ENCODE results near the gene FNDC8. TPM values are rescaled to one million over a fixed set of nuclear protein-coding genes. Genes with fewer than 3 reads are reported as not detected.

Gene FNDC8
- total RNA-seq, 4 donors from 2014 or later: not detected

GRCh38 chr17:35159940-35160339 lies 38.5 kb downstream of the FNDC8 start:
- Histone ChIP-seq H3K4me3 (no peak overlapping the region), H3K27ac (replicated peaks in 1 of 4) (no peak overlapping the region), H3K4me1 (no peaks in the 10 kb centered on the region), H3K36me3 (peaks cover 0 to 60% (median 0%) of the 10 kb centered on the region in 4 donors), H3K27me3 (peaks cover 0 to 8% (median 0%) of the 10 kb centered on the region in 4 donors), H3K9me3 (no peaks in the 10 kb centered on the region)
- TF ChIP-seq, protein P1, sequence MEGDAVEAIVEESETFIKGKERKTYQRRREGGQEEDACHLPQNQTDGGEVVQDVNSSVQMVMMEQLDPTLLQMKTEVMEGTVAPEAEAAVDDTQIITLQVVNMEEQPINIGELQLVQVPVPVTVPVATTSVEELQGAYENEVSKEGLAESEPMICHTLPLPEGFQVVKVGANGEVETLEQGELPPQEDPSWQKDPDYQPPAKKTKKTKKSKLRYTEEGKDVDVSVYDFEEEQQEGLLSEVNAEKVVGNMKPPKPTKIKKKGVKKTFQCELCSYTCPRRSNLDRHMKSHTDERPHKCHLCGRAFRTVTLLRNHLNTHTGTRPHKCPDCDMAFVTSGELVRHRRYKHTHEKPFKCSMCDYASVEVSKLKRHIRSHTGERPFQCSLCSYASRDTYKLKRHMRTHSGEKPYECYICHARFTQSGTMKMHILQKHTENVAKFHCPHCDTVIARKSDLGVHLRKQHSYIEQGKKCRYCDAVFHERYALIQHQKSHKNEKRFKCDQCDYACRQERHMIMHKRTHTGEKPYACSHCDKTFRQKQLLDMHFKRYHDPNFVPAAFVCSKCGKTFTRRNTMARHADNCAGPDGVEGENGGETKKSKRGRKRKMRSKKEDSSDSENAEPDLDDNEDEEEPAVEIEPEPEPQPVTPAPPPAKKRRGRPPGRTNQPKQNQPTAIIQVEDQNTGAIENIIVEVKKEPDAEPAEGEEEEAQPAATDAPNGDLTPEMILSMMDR (IDR thresholded peaks at IDR 0.05): no peak
- intact Hi-C loops (cut with DNase I): loop anchor here (10.0 kb wide), 1 partner anchor 55 kb away; no protein-coding TSS in a partner anchor
- WGBS: 84% methylated on average over 2 of the region's 2 CpGs
- no peak for DNase-seq (ENCODE audit: extremely low spot score)

DNA sequence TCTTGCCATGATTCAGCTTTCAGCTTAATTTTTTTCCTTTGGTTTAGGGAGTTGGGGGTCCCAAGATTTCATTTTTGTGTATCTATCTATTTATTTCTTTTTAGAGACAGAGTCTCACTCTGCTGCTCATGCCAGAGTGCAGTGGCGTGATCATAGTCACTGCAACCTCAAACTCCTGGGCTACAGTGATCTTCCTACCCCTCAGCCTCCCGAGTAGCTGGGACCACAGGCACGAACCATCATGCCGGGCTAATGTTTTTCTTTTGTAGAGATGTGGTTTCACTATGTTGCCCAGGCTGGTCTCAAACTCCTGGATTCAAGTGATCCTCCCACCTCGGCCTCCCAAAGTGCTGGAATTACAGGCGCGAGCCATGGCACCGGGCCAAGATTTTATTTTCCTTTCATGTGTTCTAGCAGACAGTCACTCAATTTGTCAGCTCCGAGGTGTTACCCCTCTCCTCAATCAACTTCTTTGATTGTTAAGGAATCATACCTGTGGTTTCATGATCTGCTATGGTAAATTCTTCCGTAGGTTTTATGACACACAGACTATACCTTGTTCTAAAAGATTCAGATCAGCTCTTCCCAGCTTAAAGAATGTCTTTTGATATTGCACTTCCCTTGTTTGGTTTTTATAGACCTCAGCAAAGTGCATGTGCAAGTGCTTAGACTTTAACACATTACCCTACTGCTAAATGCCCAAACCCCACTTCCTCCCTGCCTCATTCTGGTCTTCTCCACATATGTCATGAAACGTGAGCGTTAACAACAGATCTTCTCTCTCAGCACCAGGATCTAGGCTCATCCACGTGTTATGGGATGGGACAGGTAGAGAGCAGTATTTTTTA lies 39.2 kb downstream of the FNDC8 start:
- no peaks in the 10 kb centered on the region for H3K9me3 ChIP-seq
- peaks cover 0 to 56% (median 0%) of the 10 kb centered on the region in 4 donors for H3K36me3 ChIP-seq
- DNase-seq (ENCODE audit: extremely low spot score): no peak
- H3K4me3 ChIP-seq: no peak overlapping the region
- H3K27ac ChIP-seq (replicated peaks in 1 of 4): no peak overlapping the region
- TF ChIP-seq EP300 (IDR thresholded peaks at IDR 0.05): no peak
- intact Hi-C loops (cut with DNase I): no loop called here
- peaks cover 0 to 10% (median 0%) of the 10 kb centered on the region in 4 donors for H3K27me3 ChIP-seq
- H3K4me1 ChIP-seq: no peaks in the 10 kb centered on the region
- 81% methylated on average over 13 of the region's 13 CpGs for WGBS

- Histone ChIP-seq H3K36me3 (peaks cover 0 to 55% (median 0%) of the 10 kb centered on the region in 4 donors), H3K27ac (replicated peaks in 1 of 4) (no peak overlapping the region), H3K27me3 (peaks cover 0 to 12% (median 0%) of the 10 kb centered on the region in 4 donors), H3K4me1 (no peaks in the 10 kb centered on the region), H3K9me3 (no peaks in the 10 kb centered on the region), H3K4me3 (no peak overlapping the region)
- intact Hi-C loops (cut with DNase I): no loop called here
- WGBS: 67% methylated on average over 3 of the region's 3 CpGs
- TF ChIP-seq POLR2AphosphoS5 (IDR thresholded peaks at IDR 0.05): no peak
- TF ChIP-seq POLR2A (IDR thresholded peaks at IDR 0.05; ENCODE audit: low read depth): no peak
- TF ChIP-seq EP300 (IDR thresholded peaks at IDR 0.05): no peak
- TF ChIP-seq, protein P1 (IDR thresholded peaks at IDR 0.05): no peak
- no peak for DNase-seq (ENCODE audit: extremely low spot score)
Observed at GRCh38 chr17:35161281-35161761, 39.9 kb downstream of the FNDC8 start.

- Histone ChIP-seq H3K27ac (replicated peaks in 1 of 4) (no peak overlapping the region), H3K4me1 (no peaks in the 10 kb centered on the region), H3K4me3 (no peak overlapping the region), H3K9me3 (no peaks in the 10 kb centered on the region), H3K27me3 (peaks cover 0 to 15% (median 0%) of the 10 kb centered on the region in 4 donors), H3K36me3 (peaks cover 0 to 60% (median 0%) of the 10 kb centered on the region in 4 donors)
- TF ChIP-seq, protein P1 (IDR thresholded peaks at IDR 0.05): no peak
- TF ChIP-seq POLR2AphosphoS5 (IDR thresholded peaks at IDR 0.05): no peak
- TF ChIP-seq POLR2A (IDR thresholded peaks at IDR 0.05; ENCODE audit: low read depth): no peak
- no peak for TF ChIP-seq EP300 (IDR thresholded peaks at IDR 0.05)
- WGBS: 89% methylated on average over 4 of the region's 4 CpGs
- intact Hi-C loops (cut with DNase I): no loop called here
- no peak for DNase-seq (ENCODE audit: extremely low spot score)
Observed at GRCh38 chr17:35162755-35163154, 41.3 kb downstream of the FNDC8 start.

- DNase-seq (ENCODE audit: extremely low spot score): no peak
- intact Hi-C loops (cut with DNase I): no loop called here
Observed at GRCh38 chr17:35163886-35164285, 42.5 kb downstream of the FNDC8 start.

More at GRCh38 chr17:35163886-35164285, 42.5 kb downstream of the FNDC8 start:
- peaks cover 0 to 15% (median 0%) of the 10 kb centered on the region in 4 donors for H3K27me3 ChIP-seq
- 94% methylated on average over 7 of the region's 7 CpGs for WGBS
- H3K9me3 ChIP-seq: no peaks in the 10 kb centered on the region
- H3K4me1 ChIP-seq: no peaks in the 10 kb centered on the region
- TF ChIP-seq, protein P1 (IDR thresholded peaks at IDR 0.05): no peak
- no peak for TF ChIP-seq EP300 (IDR thresholded peaks at IDR 0.05)
- no peak for TF ChIP-seq POLR2A (IDR thresholded peaks at IDR 0.05; ENCODE audit: low read depth)
- TF ChIP-seq POLR2AphosphoS5 (IDR thresholded peaks at IDR 0.05): no peak
- no peak overlapping the region for H3K27ac ChIP-seq (replicated peaks in 1 of 4)
- no peak overlapping the region for H3K4me3 ChIP-seq
- H3K36me3 ChIP-seq: peaks cover 0 to 62% (median 0%) of the 10 kb centered on the region in 4 donors
